Stimulated activated CD4-positive, alpha-beta T cell treated with anti-CD3 and anti-CD28 coated beads, Interleukin-12 subunit alpha, Interleukin-12 subunit beta, amount 100 ng/mL, for 4 hours (primary cell): ENCODE measurements around the gene FAM3B.
"Not testable (repeated sequence)": the region's sequence is repeated elsewhere in the genome, so short reads cannot be mapped to it uniquely, and the experiment has no call there.

Experiments used
- DNase-seq: peaks from one replicate; pipeline ENCODE4 v3.0.0-alpha.2; 2020

The FAM3B gene

GRCh38 chr21:41316200-41317062 lies at the start of gene FAM3B:
TSS of gene FAM3B (plus strand) at chr21:41316801. CDS start at chr21:41316880, 79 bp downstream.
- no peak for DNase-seq

- no peak for DNase-seq
Measured at GRCh38 chr21:41267346-41267745, 49.3 kb upstream of the FAM3B start.

GRCh38 chr21:41269535-41269934 lies 47.1 kb upstream of the FAM3B start:
- no peak for DNase-seq

GRCh38 chr21:41277196-41277595 lies 39.4 kb upstream of the FAM3B start:
- no peak for DNase-seq

- no peak for DNase-seq
Measured at GRCh38 chr21:41277846-41278245, 38.8 kb upstream of the FAM3B start.

- DNase-seq = no peak
Measured at GRCh38 chr21:41280115-41280919, 36.3 kb upstream of the FAM3B start.

- no peak for DNase-seq
Measured at GRCh38 chr21:41282412-41282811, 34.2 kb upstream of the FAM3B start.

GRCh38 chr21:41283211-41283818 lies 33.3 kb upstream of the FAM3B start:
- no peak for DNase-seq

GRCh38 chr21:41289431-41289830 lies 27.2 kb upstream of the FAM3B start:
- no peak for DNase-seq

- no peak for DNase-seq
Measured at GRCh38 chr21:41290106-41290799, 26.3 kb upstream of the FAM3B start.

GRCh38 chr21:41294548-41295231 lies 21.9 kb upstream of the FAM3B start:
- no peak for DNase-seq

GRCh38 chr21:41295721-41296254 lies 20.8 kb upstream of the FAM3B start:
- DNase-seq = no peak

GRCh38 chr21:41302976-41303375 lies 13.6 kb upstream of the FAM3B start:
- DNase-seq = no peak

GRCh38 chr21:41304068-41304720 lies 12.4 kb upstream of the FAM3B start:
- no peak for DNase-seq

- DNase-seq = no peak
Measured at GRCh38 chr21:41307219-41307618, 9.4 kb upstream of the FAM3B start.

- not testable (repeated sequence) for DNase-seq
Measured at GRCh38 chr21:41313285-41314164, 3.1 kb upstream of the FAM3B start.

GRCh38 chr21:41315726-41316125 lies 875 bp upstream of the FAM3B start:
- no peak for DNase-seq

GRCh38 chr21:41317063-41317392 lies 427 bp downstream of the FAM3B start:
- no peak for DNase-seq

- DNase-seq = no peak
Measured at GRCh38 chr21:41317458-41317857, 857 bp downstream of the FAM3B start.

GRCh38 chr21:41318218-41318617 lies 1.6 kb downstream of the FAM3B start:
- DNase-seq = no peak

GRCh38 chr21:41319273-41319672 lies 2.7 kb downstream of the FAM3B start:
- no peak for DNase-seq
